HG03342 (cell line): ENCODE results near the gene RPL23.
A peak's percentile ranks its signal among the peaks of the same experiment; 100 is the strongest.

Experiments used
- ATAC-seq: cut with Tn5 transposase; IDR thresholded peaks from one replicate; pipeline ENCODE4 v1.9.1; 2021; ENCODE audit warnings: mild to moderate bottlenecking, moderate library complexity; ENCODE audit not compliant: unreplicated experiment

Gene RPL23

GRCh38 chr17:38885044-38885727 lies 31.7 kb upstream of the RPL23 start:
- ATAC-seq, result no peak

DNA sequence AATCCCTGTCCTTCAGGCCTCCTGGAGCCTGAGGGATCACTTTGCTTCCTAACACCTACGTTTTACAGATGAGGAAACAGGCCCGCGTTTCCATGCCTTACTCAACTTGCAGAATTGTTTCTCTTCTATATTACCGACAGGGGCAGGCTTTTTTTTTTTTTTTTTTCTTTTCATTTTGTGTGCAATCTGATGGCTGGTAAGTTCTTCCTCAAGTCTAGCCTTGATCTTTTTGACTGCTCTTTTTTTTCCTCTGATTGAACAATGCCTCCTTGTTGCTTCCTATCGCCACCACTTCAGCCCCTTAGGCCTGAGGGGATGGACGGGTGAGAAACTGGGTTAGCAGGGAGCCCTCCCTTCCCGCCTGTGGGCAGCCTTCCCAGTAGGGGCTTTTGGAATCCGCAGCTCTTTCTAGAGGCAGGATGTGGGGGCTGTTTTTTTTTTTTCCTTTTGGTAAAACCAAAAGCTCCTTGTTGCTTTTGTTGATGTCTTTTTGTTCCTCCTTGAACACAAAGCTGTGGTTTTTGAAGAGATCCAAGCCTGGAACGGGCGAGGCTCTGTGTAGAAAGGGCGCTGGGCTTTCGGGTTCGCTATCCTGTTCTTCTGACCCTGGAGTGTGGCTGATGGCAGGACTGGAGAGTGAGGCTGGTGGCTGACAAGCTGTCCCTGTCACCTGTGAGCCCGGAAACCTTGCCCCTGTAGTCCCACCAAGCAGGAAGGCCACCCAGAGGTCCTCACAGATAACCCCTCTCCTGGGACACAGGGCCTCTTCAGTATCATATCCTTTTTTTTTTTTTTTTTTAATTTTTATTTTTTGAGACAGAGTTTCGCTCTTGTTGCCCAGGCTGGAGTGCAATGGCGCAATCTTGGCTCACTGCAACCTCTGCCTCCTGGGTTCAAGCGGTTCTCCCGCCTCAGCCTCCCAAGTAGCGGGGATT lies 30.3 kb upstream of the RPL23 start:
- ATAC-seq, result no peak

DNA sequence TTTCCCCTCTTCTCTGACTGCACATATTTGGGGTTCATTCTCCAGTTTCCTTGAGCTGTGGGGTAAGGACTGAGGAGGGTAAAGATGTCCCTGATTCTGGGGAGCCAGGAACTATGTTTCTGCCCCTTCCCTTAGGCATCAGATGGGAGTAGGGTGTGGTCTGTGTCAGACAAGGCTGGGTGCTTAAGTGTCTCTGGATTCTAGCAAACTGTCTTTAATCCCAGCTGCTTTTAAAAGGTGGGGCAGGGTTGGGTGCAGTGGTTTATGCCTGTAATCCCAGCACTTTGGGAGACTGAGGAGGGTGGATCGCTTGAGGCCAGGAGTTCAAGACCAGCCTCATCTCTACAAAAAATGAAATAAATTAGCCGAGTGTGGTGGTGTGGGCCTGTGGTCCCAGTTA lies 29.3 kb upstream of the RPL23 start:
- ATAC-seq, result no peak

- no peak for ATAC-seq
Measured at GRCh38 chr17:38881600-38882191, 28.2 kb upstream of the RPL23 start.

DNA sequence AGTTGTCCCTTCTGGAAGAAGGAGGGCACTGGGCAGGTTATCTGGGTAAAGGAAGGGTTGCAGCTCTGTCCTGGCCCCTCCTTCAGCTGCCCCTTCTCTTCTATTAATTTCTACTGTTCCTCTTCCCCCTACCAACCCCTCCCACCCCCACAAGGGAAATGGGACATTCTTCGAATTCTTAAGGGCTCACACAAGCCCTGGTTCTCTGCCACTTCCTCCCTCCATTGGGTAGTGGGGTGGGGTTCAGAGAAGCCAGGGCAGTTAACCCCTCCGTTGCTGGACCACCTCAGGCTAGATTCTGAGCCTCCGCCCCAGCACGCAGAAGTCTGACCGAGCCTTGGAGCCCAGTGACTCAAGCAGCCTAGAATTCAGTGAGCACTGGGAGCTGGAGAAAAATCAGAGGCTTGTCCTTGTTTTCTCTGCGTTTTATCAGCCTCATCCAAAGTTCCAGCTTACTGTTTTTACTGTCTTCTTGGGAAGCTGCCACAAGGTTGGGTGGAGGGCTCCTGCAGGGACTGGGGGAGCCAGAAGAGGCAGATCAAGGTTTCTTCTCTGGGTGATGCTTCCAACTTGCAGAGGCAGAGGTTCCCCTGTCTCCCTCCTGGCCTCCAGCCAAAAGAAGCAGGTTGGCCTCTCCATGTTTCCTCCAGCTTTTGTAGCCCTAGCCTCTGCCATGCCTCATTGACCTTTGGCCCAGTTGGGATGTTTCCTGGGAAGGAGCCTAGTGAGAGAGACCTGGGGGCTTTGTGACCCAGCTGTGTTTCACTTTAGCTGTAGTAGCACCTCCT lies 26.6 kb upstream of the RPL23 start:
- ATAC-seq, result no peak

DNA sequence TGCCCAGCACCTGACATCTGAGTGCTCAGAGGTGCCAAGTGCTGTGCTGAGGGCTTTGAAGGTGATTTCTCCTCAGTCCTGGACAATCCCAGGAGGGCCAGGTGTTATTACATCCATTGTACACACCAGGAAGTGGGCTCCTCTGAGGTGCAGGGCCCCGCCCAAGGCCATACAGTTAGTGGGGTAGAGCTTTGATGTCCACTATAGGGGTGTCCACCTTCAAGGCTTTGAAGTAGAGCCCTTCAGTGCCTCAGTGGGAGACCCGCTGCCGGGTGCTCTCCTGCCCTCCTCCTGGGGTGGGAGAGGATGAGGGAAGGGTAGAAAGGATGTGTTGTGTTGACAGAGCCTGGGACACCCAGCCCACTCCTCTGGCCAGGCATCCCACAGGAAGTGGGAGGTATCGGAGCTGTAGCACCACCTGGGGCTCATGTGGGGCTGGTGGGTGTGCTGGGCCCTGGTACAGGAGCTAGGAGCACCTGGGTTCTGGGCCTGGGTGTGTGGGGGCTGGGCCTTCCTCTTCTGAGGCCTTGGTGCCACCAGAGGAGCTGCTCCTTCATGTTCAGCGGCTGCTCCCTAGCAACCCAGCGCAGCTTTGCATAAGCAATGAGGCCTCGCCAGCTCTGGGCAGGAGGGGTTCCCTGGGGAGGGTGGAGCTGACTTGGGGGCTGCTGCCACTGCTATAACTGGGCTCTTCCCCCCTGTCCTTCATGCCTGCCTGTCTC lies 23.8 kb upstream of the RPL23 start:
- ATAC-seq, result no peak

- no peak for ATAC-seq
Measured at GRCh38 chr17:38875477-38876075, 22.1 kb upstream of the RPL23 start.

GRCh38 chr17:38874505-38875400 lies 21.2 kb upstream of the RPL23 start:
- ATAC-seq, result no peak

DNA sequence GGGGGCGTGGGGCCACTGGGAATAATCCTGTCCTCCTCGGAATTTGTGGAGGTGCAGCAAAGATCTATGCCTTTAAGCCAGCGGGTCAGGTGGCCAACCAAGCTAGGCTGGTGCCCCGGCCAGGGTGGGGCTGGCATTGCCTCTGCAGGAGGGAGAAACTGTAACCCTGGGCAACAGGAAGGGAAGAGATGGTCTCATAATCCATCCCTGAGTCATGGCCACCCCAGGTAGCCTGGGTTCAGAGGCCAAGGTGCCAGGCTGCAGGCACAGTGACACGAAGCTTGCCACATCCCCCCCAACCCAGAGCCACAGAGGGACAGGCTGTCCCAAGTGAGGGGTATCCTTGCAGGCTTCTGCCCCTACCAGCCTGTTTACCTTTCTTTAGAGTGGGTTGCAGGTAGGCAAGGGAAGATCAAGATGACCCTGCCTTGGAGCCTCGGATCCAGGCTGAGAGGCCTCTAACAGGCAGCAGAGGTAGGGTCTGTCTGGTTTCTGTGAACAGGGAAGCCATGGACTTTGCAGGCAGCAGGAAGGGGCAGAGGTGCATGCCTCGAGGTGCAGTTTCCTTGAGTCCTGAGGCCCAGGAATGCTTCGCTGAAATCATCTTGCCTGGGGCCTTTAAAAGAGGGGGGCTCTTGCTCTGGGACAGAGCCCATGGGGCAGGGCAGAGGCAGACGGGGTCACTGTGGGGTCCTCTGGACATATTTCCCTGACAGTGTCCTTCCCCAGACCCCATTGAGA lies 20.3 kb upstream of the RPL23 start:
- ATAC-seq, result no peak

DNA sequence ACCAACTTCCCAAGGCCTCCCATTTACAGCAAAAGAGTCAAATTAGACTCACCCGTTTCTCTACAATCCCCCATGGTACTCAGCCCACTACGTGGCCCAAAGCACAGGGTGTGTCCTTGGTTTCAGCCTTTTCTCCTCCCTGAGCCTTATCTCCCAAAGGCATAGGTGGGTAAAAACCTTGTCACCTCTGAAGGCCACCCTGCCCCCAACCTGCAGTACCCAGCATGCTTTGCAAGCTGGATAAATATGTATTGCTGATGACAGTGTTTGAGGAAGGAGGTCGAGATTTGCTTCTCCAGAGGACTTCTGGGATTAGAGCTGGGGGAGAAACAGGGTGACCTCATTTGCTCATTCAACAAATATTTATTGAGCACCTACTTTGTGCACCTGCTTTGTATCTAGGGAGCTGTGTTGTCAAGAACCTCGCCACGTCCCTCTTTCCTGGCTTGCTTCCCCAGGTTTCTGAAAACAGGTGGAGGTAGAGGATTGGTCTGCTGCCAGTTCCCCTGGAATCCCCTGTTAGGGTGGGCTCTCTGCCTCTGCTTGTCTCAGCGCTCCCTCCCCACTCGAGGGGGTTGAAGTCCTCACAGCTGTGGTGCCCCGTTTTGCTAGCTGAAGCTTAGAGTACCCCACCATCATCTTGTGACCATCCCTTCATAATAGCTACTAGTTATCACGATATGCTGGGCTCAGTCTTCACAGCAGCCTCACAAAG lies 19.3 kb upstream of the RPL23 start:
- no peak for ATAC-seq

DNA sequence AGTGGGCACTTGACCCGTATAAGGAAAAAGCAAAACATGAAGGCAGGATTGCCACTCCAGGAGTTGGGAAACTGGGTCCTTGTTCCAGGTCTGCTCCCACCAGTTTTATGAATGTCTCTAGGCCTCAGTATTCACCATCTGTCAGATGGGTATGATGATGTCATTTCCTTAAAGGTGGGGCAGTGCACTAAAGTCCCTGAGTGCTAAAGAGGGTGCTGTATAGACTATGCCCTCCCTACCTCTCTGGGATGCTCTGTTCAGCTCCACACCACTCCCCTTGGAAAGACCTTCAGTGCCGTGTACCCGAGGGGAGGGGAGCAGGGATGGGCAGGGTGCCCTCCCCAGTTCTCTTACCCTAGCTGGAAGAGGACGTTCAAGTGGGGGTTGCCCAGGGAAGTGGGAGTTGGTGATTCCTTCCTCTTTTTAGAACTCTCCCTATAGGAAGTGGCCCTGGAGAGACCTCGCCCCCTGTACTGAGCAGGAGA lies 18.5 kb upstream of the RPL23 start:
- ATAC-seq, result no peak

DNA sequence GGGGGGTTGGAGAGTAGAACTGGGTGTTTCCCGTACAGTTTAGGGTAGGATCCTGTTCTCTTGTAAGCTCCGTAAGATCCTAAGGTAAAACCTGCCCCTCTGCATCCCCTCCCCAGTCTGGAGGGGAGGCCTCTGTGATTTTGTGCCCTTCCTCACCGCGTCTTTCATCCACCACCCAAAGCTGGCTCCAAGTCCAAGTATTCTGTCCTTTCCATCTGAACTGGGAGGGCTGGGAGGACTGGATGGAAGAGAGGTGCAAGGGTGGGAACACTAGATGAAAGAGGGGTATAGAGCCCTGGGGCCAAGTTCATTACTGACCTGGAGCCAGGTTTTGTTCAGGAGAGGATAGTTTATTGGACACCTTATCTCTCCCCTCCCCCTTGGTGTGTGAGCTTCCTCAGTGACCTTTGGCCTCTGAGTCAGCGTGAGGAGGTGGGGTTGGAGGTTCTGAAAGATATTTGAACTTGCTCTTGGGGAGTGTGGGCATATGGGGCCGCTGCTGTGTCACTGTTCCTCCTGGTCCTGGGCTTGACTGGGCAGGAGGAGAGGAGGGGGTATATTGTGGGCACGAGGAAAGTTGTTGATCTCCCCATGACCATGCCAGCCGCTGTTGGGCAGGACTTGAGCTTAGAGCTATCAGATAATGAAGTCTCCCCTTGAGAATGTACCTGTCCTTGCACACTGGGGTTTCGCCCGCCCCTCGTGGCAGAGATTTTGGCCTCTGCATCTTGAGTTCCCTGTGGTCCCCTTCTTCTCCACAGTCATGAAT lies 17.9 kb upstream of the RPL23 start:
- ATAC-seq, result no peak

DNA sequence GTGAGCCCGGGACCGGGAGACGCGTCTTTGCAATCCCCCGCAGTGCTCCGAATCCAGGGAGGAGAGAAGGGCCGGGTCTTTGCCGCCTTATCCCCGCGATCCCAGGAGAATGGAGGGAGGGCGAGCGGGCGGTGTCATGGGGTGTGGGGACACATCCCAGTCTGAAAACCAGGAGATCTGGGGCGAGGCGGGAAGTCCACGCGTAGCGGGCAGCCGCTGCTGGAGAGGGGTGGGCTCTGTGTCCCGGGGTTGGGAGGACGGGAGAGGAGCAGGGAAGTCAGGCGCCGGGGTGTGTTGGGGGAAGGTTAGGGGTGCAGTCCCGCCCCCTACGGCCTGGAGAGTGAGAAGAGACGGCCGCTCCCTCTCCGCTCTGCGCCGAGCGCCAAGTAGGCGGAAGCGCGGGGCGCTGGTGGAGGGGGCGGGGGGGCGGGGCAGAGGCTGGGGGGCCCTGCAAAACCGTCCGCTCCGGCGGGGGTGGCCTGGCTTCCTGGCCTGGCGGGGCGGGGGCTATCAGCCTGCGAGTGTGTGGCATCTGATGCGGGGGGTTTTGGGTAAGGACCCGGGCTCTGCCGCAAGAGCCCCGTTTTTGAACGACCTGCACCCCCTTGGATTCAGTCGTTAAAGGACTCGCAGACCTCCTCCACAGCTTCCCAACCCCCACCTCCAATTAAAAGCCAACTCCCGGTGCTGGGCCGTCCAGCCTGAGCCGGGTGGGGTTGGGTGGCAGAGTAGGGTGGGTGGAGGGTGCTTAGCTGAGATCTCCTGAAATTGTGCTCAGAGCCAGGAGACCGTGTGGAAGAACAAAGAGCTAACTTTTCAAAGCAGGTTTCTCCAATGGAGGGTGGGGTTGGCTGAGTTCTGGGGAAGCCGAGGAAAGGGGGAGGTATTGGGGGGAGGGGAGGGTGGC lies 17.0 kb upstream of the RPL23 start:
- ATAC-seq, result peak; percentile 17

DNA sequence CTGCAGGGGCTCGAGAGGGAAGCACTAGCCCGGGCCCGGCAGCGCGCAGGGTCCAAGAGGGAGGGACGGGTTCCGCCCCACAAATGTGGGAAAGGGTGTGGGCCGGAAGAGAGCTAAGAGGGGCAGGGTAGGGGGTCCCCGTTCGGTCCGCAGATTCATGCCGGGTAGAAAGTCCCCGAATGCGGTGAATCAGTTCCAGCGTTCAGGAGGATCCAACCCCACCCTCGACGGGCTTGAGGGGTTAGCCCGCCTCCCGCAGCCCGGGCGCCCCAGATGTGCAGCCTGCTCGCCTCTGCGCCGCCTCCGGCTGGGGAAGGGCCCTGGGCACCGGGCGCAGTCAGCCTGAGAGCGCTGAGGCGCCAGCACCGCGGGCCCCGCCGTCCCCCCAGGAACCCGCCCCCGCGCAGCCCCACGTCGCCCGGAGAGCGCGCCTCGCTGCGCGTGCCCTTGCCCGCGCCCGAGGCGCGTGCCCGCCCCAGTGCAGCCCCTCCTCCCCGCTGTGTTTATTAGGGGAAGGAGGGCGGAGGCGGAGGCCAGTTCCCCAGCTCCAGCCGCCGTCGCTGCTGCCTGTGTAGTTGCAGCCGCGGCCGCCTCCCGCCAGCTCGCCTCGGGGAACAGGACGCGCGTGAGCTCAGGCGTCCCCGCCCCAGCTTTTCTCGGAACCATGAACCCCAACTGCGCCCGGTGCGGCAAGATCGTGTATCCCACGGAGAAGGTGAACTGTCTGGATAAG lies 16.2 kb upstream of the RPL23 start, which contains the start of gene LASP1:
TSS of gene LASP1 (plus strand) at position 533 of the 733 bp plus-strand sequence. CDS start at position 665, 132 bp downstream.
- peak; percentile 36 for ATAC-seq
